Measurements from ENCODE around the gene PIK3CD. TPM values are rescaled to one million over a fixed set of nuclear protein-coding genes. Genes with fewer than 3 reads are reported as not detected.

Gene PIK3CD
- polyA plus RNA-seq, 1 donor from 2014 or later: 4.2 TPM

- H3K9me2 ChIP-seq (ENCODE audit: insufficient read depth, low read length): no peaks in the 10 kb centered on the region
- H3K9ac ChIP-seq (ENCODE audit: low read length): no peak overlapping the region
- H3K27me3 ChIP-seq (ENCODE audit: insufficient read depth, low read depth, low read length): no peaks in the 10 kb centered on the region
- no peak overlapping the region for H3K4me2 ChIP-seq (ENCODE audit: low read length)
- no peak overlapping the region for H3K4me3 ChIP-seq (ENCODE audit: low read length)
- H3K27ac ChIP-seq (ENCODE audit: low read length): no peak overlapping the region
- no peak overlapping the region for H2AFZ ChIP-seq (ENCODE audit: low read depth, low read length)
- H3F3A ChIP-seq (ENCODE audit: insufficient read depth, low read length, poor library complexity, severe bottlenecking): no peaks in the 10 kb centered on the region
- H3K79me2 ChIP-seq (replicated peaks; ENCODE audit: insufficient read depth, low read length): no peaks in the 10 kb centered on the region
- H4K20me1 ChIP-seq (ENCODE audit: insufficient read depth): no peaks in the 10 kb centered on the region
- TF ChIP-seq POLR2AphosphoS5 (IDR thresholded peaks at IDR 0.05) (no peak), MXI1 (conservative IDR thresholded peaks at IDR 0.05; ENCODE audit: poor library complexity, severe bottlenecking) (no peak), RAD21 (conservative IDR thresholded peaks at IDR 0.05) (peak; percentile 27), EZH2 (IDR thresholded peaks at IDR 0.05; ENCODE audit: borderline replicate concordance, insufficient read depth, low read length, poor library complexity, severe bottlenecking) (no peak), CTCF (IDR thresholded peaks at IDR 0.05; ENCODE audit: poor library complexity, severe bottlenecking) (peak; percentile 54), REST (IDR thresholded peaks at IDR 0.05; ENCODE audit: borderline replicate concordance) (no peak), EP300 (conservative IDR thresholded peaks at IDR 0.05; ENCODE audit: poor library complexity, severe bottlenecking) (no peak), TAF1 (IDR thresholded peaks at IDR 0.05; ENCODE audit: low read depth) (no peak), SMC3 (conservative IDR thresholded peaks at IDR 0.05; ENCODE audit: poor library complexity) (peak; percentile 24)
- H3K9me3 ChIP-seq (ENCODE audit: low read length): no peaks in the 10 kb centered on the region
- no peaks in the 10 kb centered on the region for H3K36me3 ChIP-seq (ENCODE audit: insufficient read depth, low read length)
Measured at GRCh38 chr1:9724706-9725476, 73.4 kb downstream of the PIK3CD start.

DNA sequence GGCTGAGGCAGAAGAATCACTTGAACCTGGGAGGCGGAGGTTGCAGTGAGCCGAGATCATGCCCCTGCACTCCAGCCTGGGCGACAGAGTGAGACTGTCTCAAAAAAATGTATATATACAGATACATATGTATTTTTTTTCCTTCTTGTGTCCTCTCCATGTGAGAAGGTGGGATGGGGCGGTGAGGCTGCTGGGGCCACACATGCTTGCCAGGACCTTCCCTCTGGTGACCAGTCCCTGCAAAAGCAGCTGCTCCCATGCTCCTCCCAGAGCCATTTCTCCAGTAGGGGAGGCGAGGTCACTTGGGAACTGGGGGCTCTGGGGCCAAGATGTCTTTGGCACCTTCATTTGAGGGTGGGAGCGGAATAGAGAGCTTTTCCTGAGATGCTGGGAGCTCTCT lies 74.9 kb downstream of the PIK3CD start:
- TF ChIP-seq POLR2AphosphoS5 (IDR thresholded peaks at IDR 0.05) (no peak), TAF1 (IDR thresholded peaks at IDR 0.05; ENCODE audit: low read depth) (no peak), REST (IDR thresholded peaks at IDR 0.05; ENCODE audit: borderline replicate concordance) (no peak), EP300 (conservative IDR thresholded peaks at IDR 0.05; ENCODE audit: poor library complexity, severe bottlenecking) (no peak), RAD21 (conservative IDR thresholded peaks at IDR 0.05) (no peak), MXI1 (conservative IDR thresholded peaks at IDR 0.05; ENCODE audit: poor library complexity, severe bottlenecking) (no peak), EZH2 (IDR thresholded peaks at IDR 0.05; ENCODE audit: borderline replicate concordance, insufficient read depth, low read length, poor library complexity, severe bottlenecking) (no peak), CTCF (IDR thresholded peaks at IDR 0.05; ENCODE audit: poor library complexity, severe bottlenecking) (no peak), SMC3 (conservative IDR thresholded peaks at IDR 0.05; ENCODE audit: poor library complexity) (no peak)
- Histone ChIP-seq H3K36me3 (ENCODE audit: insufficient read depth, low read length) (no peaks in the 10 kb centered on the region), H3F3A (ENCODE audit: insufficient read depth, low read length, poor library complexity, severe bottlenecking) (no peaks in the 10 kb centered on the region), H3K9me3 (ENCODE audit: low read length) (no peaks in the 10 kb centered on the region), H3K79me2 (replicated peaks; ENCODE audit: insufficient read depth, low read length) (no peaks in the 10 kb centered on the region), H3K4me2 (ENCODE audit: low read length) (no peak overlapping the region), H4K20me1 (ENCODE audit: insufficient read depth) (no peaks in the 10 kb centered on the region), H3K9me2 (ENCODE audit: insufficient read depth, low read length) (no peaks in the 10 kb centered on the region), H3K27me3 (ENCODE audit: insufficient read depth, low read depth, low read length) (no peaks in the 10 kb centered on the region), H3K27ac (ENCODE audit: low read length) (no peak overlapping the region), H3K9ac (ENCODE audit: low read length) (no peak overlapping the region), H2AFZ (ENCODE audit: low read depth, low read length) (no peak overlapping the region), H3K4me3 (ENCODE audit: low read length) (no peak overlapping the region)
